Left ventricle myocardium inferior (tissue), 1 donor: ENCODE results near the gene BRD8. TPM values are rescaled to one million over a fixed set of nuclear protein-coding genes. Genes with fewer than 3 reads are reported as not detected.
"Not testable (repeated sequence)": the region's sequence is repeated elsewhere in the genome, so short reads cannot be mapped to it uniquely, and the experiment has no call there.

ENCODE experiments used
- DNase-seq: peaks from one replicate; pipeline ENCODE4 v3.0.0-alpha.2; 2020
- H3K27ac ChIP-seq: fragments of 200-600 bp; replicated peaks from 2 replicates; pipeline ENCODE4 v1.8.0; 2021
- H3K27me3 ChIP-seq: fragments of 200-600 bp; 2 replicates; pipeline ENCODE4 v1.8.0; 2021; ENCODE audit warnings: low read depth
- H3K36me3 ChIP-seq: fragments of 200-600 bp; 2 replicates; pipeline ENCODE4 v1.8.0; 2021
- H3K4me1 ChIP-seq: fragments of 200-600 bp; 2 replicates; pipeline ENCODE4 v1.8.0; 2021
- H3K4me3 ChIP-seq: fragments of 200-600 bp; 2 replicates; pipeline ENCODE4 v1.8.0; 2021; ENCODE audit warnings: mild to moderate bottlenecking, moderate library complexity
- H3K9me3 ChIP-seq: fragments of 200-600 bp; replicated peaks from 2 replicates; pipeline ENCODE4 v1.8.0; 2021
- CTCF ChIP-seq: fragments of 200-600 bp; IDR thresholded peaks from 2 replicates; pipeline ENCODE4 v1.8.0; 2021; ENCODE audit warnings: antibody characterized with exemption, mild to moderate bottlenecking, borderline replicate concordance
- intact Hi-C: fragments of 100-400 bp; cut with micrococcal nuclease; formaldehyde crosslinking; loops from one replicate; pipeline ENCODE4 v1.11.0; 2022
- total RNA-seq: library from RNA; stranded (reverse); fragmentation: NEBNext Ultra II Directional; extraction: Animal tissue kit (Norgen Biotek cat#: 25700); gene quantifications from one replicate; pipeline ENCODE4 v1.2.1, GENCODE V29; 2021
- donor health status: DM: no; HTN: yes; CAD: no; lungs with severe emphysema.

Gene BRD8
- total RNA-seq, 1 donor from 2014 or later: 27.4 TPM

- peak within 1 kb of the TSS; percentile 81 for H3K27ac ChIP-seq
- H3K4me3 ChIP-seq: peak within 1 kb of the TSS; percentile 98
- H3K4me1 ChIP-seq: peaks cover 33% of the 10 kb centered on the region
- H3K27me3 ChIP-seq: no peaks in the 10 kb centered on the region
- intact Hi-C loops: no loop called here
- H3K9me3 ChIP-seq: no peaks in the 10 kb centered on the region
- peak; percentile 88 for DNase-seq
- peaks cover 14% of the 10 kb centered on the region for H3K36me3 ChIP-seq
- TF ChIP-seq CTCF: no peak
These were observed 35.0 kb upstream of the BRD8 start, which contains the start of gene CDC23 for GRCh38 chr5:138213161-138214029. Gene CDC23 (minus strand): TSS chr5:138213323. CDS start chr5:138213312, 11 bp downstream.

- H3K4me1 ChIP-seq: peaks cover 33% of the 10 kb centered on the region
- TF ChIP-seq CTCF: no peak
- no peaks in the 10 kb centered on the region for H3K27me3 ChIP-seq
- peak overlapping the region; percentile 81 for H3K27ac ChIP-seq
- H3K36me3 ChIP-seq: peaks cover 14% of the 10 kb centered on the region
- intact Hi-C loops: no loop called here
- no peak for DNase-seq
- H3K9me3 ChIP-seq: no peaks in the 10 kb centered on the region
- peak overlapping the region; percentile 98 for H3K4me3 ChIP-seq
These were observed 34.4 kb upstream of the BRD8 start for GRCh38 chr5:138212828-138213160.

GRCh38 chr5:138210985-138211384 is 32.6 kb upstream of the BRD8 start:
- peaks cover 23% of the 10 kb centered on the region for H3K36me3 ChIP-seq
- no peak overlapping the region for H3K4me3 ChIP-seq
- no peak for DNase-seq
- H3K27ac ChIP-seq: no peak overlapping the region
- TF ChIP-seq CTCF: no peak
- H3K4me1 ChIP-seq: peaks cover 33% of the 10 kb centered on the region
- intact Hi-C loops: no loop called here
- H3K27me3 ChIP-seq: no peaks in the 10 kb centered on the region
- no peaks in the 10 kb centered on the region for H3K9me3 ChIP-seq

GRCh38 chr5:138193859-138194258 is 15.4 kb upstream of the BRD8 start:
- DNase-seq, H3K9me3 ChIP-seq, H3K4me1 ChIP-seq, intact Hi-C loops, H3K27me3 ChIP-seq, H3K27ac ChIP-seq, H3K4me3 ChIP-seq: not testable (repeated sequence)
- peaks cover 95% of the 10 kb centered on the region for H3K36me3 ChIP-seq

GRCh38 chr5:138192826-138193225 is 14.4 kb upstream of the BRD8 start:
- no peak for DNase-seq
- Histone ChIP-seq H3K9me3 (no peaks in the 10 kb centered on the region), H3K27ac (no peak overlapping the region), H3K4me3 (no peak overlapping the region), H3K4me1 (peaks cover 9% of the 10 kb centered on the region), H3K36me3 (peaks cover 95% of the 10 kb centered on the region), H3K27me3 (no peaks in the 10 kb centered on the region)
- intact Hi-C loops: no loop called here
- TF ChIP-seq CTCF: no peak

- Histone ChIP-seq H3K9me3 (no peaks in the 10 kb centered on the region), H3K4me1 (peaks cover 9% of the 10 kb centered on the region), H3K27ac (peak overlapping the region; percentile 73), H3K27me3 (no peaks in the 10 kb centered on the region), H3K4me3 (no peak overlapping the region), H3K36me3 (peaks cover 86% of the 10 kb centered on the region)
- no peak for DNase-seq
- no peak for TF ChIP-seq CTCF
- intact Hi-C loops: no loop called here
These were observed 10.2 kb upstream of the BRD8 start for GRCh38 chr5:138188626-138189025.
